Activated effector memory CD4-positive, alpha-beta T cell treated with anti-CD3 and anti-CD28 coated beads, Interleukin-2, amount 50 U/mL, for 16 hours (primary cell): ENCODE measurements around the gene PIK3R2.
"Not testable (repeated sequence)": the region's sequence is repeated elsewhere in the genome, so short reads cannot be mapped to it uniquely, and the experiment has no call there.

Experiments used
- DNase-seq: peaks from one replicate; pipeline ENCODE4 v3.0.0-alpha.2; 2020

PIK3R2 gene

GRCh38 chr19:18205200-18205892 is 52.4 kb downstream of the PIK3R2 start:
- peak; percentile 84 for DNase-seq

DNA sequence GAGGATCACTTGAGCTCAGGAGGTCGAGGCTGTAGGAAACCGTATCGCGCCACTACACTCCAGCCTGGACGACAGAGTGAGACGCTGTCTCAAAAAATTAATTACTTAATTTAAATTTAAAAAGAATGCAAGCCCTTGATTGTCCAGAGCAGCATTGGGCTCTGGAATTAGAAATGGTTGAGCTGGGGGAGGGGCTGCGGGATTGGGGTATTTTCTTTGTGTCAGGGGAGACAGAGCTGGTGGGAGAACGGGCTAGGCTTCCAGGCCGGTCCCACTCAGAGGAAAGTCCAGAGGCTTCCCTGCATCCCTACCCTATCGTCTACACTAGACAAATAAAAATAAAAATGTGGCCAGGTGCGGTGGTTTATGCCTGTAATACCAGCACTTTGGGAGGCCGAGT is 53.1 kb downstream of the PIK3R2 start:
- no peak for DNase-seq

DNA sequence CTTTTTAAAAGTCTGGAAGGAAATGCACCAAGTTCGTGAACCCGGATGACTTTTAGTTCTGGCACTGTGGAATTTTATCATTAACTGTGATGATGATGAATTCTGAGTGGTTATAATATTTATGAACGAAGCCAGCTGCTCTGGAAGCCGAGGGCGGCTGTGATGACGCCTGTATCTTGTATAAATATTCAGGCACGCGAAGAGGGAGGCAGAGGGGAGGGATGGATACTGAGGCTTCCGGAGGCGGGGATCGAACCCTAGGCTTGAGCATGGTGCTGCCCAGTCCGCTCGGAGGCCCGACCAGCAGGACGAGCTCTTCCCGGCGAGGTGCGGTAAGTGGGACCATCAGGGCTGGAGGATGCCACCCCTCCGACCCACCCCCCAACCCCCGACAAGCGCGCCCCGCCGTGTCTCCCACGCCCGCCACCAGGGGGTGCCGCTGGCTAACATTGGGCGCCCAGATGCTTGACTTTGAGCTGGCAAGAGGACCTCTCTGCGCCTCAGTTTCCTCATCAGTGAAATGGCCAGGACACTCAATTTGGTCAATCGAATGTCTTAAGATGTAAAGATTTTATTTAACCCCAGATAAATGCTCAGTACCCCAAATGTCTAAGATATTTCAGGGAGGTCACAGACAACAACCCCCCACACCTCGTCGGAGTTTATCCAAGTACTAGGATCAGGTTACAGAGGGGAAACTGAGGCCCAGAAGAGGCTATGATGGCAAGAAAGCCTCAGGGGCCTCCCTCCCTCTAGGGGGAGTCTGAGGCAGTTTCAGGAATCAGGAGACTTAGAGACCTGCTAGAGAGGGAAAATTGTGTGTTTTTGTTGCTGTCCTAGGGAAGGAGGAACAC is 55.4 kb downstream of the PIK3R2 start:
- DNase-seq, result peak; percentile 85

DNA sequence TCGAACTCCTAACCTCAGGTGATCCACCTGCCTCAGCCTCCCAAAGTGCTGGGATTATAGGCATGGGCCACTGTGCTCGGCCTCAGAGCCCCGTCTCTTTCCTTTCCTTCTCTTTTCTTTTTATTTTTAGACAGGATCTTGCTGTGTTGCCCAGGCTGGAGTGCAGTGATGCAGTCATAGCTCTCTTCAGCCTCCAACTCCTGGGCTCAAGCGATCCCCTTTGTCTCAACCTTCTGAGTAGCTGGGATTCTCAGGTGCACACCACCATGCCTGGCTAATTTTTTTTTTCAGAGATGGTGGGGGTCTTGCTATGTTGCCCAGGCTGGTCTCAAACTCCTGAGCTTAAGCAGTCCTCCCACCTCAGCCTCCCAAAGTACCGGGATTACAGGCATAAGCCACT is 56.9 kb downstream of the PIK3R2 start:
- not testable (repeated sequence) for DNase-seq

DNA sequence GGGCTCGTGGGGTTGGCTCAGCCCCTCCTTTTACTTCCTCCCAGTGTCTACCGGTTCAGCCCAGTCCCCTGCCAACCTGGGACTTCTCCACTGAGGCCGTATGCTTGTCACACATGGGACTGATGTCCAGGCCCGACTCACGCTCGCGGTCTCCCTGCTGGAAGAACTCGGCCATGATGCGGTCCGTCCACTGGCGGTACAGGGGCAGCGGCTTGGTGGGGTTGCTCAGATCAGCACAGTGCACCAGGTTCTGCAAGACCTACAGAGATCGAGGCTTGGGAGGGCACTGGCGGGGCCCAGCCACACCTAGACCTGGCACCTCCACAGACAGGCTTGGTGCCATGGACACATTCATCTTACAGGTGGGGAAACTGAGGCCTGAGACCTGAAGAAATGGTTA is 58.7 kb downstream of the PIK3R2 start:
- DNase-seq, result no peak

- DNase-seq, result no peak
These were observed 61.9 kb downstream of the PIK3R2 start for GRCh38 chr19:18214779-18215433.

GRCh38 chr19:18216789-18217188 is 63.8 kb downstream of the PIK3R2 start:
- DNase-seq, result no peak

DNA sequence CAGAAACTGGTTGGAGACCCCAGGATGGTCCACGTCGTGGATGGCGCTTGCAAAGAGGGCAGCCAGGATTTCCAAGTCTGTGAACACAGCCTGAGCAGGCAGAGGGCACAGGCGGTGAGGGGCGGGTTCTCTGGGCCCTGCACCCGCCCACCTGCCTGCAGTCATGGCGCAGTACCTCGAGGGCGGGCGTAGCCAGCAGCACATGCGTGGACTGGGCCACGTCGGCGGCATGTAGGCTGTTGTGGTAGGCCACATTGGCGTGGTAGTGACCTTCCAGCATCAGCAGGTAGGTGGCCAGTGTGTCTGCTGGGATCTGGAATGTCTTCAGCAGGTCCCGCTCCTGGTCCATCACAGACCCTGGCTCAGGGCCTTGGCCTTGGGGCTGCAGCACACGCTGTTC is 65.2 kb downstream of the PIK3R2 start:
- no peak for DNase-seq

GRCh38 chr19:18218600-18218999 is 65.6 kb downstream of the PIK3R2 start:
- DNase-seq, result no peak
